H1 (cell line): ENCODE measurements around the gene SLC38A7. TPM values are rescaled to one million over a fixed set of nuclear protein-coding genes. Genes with fewer than 3 reads are reported as not detected.
"Not testable (repeated sequence)": the region's sequence is repeated elsewhere in the genome, so short reads cannot be mapped to it uniquely, and the experiment has no call there.

Experiments
- CTCF ChIA-PET: fragments of 300-600 bp; sonication (Branson Sonifier 250); formaldehyde crosslinking; loops from one replicate; lab custom pipeline; 2021; ENCODE audit not compliant: partially characterized antibody; lab: Charles Lee
- POLR2A ChIA-PET: fragments of 300-600 bp; sonication (Branson Sonifier 250); formaldehyde crosslinking; loops from one replicate; lab custom pipeline; 2021; ENCODE audit warnings: inconsistent platforms; ENCODE audit not compliant: partially characterized antibody; lab: Charles Lee
- DNase-seq, 2 experiments: peaks; one replicate each; pipeline versions ENCODE4 v3.0.0 to v3.0.0-alpha.2; 2010 to 2022; ENCODE audit warnings: low spot score in 2 of 2, low read depth in 1 of 2, mixed read lengths in 1 of 2
- FAIRE-seq: peaks from 2 replicates; lab custom pipeline; 2011; peaks lifted over from hg19 to GRCh38; lab: Jason Lieb, UNC
- H2AFZ ChIP-seq: 2 replicates; pipeline ENCODE4 v1.8.1; 2012; ENCODE audit warnings: low read length, inconsistent platforms
- H2AK5ac ChIP-seq: 2 replicates; pipeline ENCODE4 v1.6.1; 2013; ENCODE audit warnings: low read depth, low read length
- H2BK120ac ChIP-seq: replicated peaks from 2 replicates; pipeline ENCODE3; 2013; ENCODE audit warnings: low read depth, low read length, inconsistent platforms
- H2BK12ac ChIP-seq: 2 replicates; pipeline ENCODE4 v1.6.1; 2013; ENCODE audit warnings: low read depth, low read length
- H2BK15ac ChIP-seq: 2 replicates; pipeline ENCODE4 v1.6.1; 2013; ENCODE audit warnings: low read length
- H2BK20ac ChIP-seq: 2 replicates; pipeline ENCODE4 v1.6.1; 2013; ENCODE audit warnings: low read length
- H2BK5ac ChIP-seq: 2 replicates; pipeline ENCODE4 v1.6.1; 2013; ENCODE audit warnings: low read depth, low read length
- H3K14ac ChIP-seq: 2 replicates; pipeline ENCODE4 v1.6.1; 2013; ENCODE audit warnings: inconsistent platforms; ENCODE audit not compliant: insufficient read length
- H3K18ac ChIP-seq: 2 replicates; pipeline ENCODE4 v1.6.1; 2013; ENCODE audit warnings: low read length; ENCODE audit errors: extremely low read depth
- H3K23ac ChIP-seq: 2 replicates; pipeline ENCODE4 v1.6.1; 2013; ENCODE audit warnings: inconsistent platforms; ENCODE audit not compliant: insufficient read length
- H3K23me2 ChIP-seq: 2 replicates; pipeline ENCODE4 v1.6.1; 2013; ENCODE audit warnings: low read depth, low read length
- H3K27ac ChIP-seq: 2 replicates; pipeline ENCODE4 v1.6.1; 2011; ENCODE audit warnings: low read depth, low read length, inconsistent platforms
- H3K27me3 ChIP-seq, 4 experiments: replicated peaks in 1 of 4; 1 replicate in 1 of 4; 2 replicates in 3 of 4; pipeline versions ENCODE4 v1.6.1 to v1.8.1; 2011 to 2013; ENCODE audit warnings: low read length in 3 of 4, mild to moderate bottlenecking in 3 of 4, inconsistent platforms in 2 of 4, mixed read lengths in 2 of 4, moderate library complexity in 1 of 4; ENCODE audit not compliant: control insufficient read depth in 3 of 4, insufficient read depth in 3 of 4; ENCODE audit errors: extremely low read depth in 1 of 4
- H3K36me3 ChIP-seq, 4 experiments: 2 replicates each; pipeline versions ENCODE4 v1.6.1 to v1.8.1; 2011 to 2013; ENCODE audit warnings: mild to moderate bottlenecking in 4 of 4, low read length in 3 of 4, moderate library complexity in 2 of 4, control low read depth in 1 of 4, inconsistent platforms in 1 of 4; ENCODE audit not compliant: insufficient read depth in 4 of 4, control insufficient read depth in 2 of 4
- H3K4ac ChIP-seq: replicated peaks from 2 replicates; pipeline ENCODE3; 2013; ENCODE audit warnings: low read length, low read depth, mixed read lengths, inconsistent platforms; ENCODE audit not compliant: insufficient read length
- H3K4me1 ChIP-seq, 4 experiments: replicated peaks in 1 of 4; 1 replicate in 1 of 4; 2 replicates in 3 of 4; pipeline versions ENCODE4 v1.6.1 to v1.8.1; 2011 to 2013; ENCODE audit warnings: low read length in 3 of 4, inconsistent platforms in 2 of 4, mixed read lengths in 1 of 4; ENCODE audit not compliant: insufficient read depth in 4 of 4, control insufficient read depth in 3 of 4
- H3K4me2 ChIP-seq, 2 experiments: 2 replicates each; pipeline versions ENCODE4 v1.6.1 to v1.8.1; 2011 to 2013; ENCODE audit warnings: low read depth in 2 of 2, low read length in 2 of 2, control low read depth in 1 of 2, inconsistent platforms in 1 of 2, mild to moderate bottlenecking in 1 of 2; ENCODE audit not compliant: insufficient read depth in 1 of 2
- H3K4me3 ChIP-seq, 4 experiments: fragments of 200-600, 300-600 bp in 1 of 4; sonication (generic), shearing (Covaris generic), sonication (Bioruptor Twin) in 1 of 4; 2 replicates each; pipeline versions ENCODE4 v1.5.1 to v1.8.1; 2011 to 2016; ENCODE audit warnings: low read length in 4 of 4, low read depth in 3 of 4, control low read depth in 2 of 4, inconsistent platforms in 2 of 4, mild to moderate bottlenecking in 2 of 4, mixed read lengths in 1 of 4, moderate library complexity in 1 of 4; ENCODE audit not compliant: insufficient read depth in 2 of 4; ENCODE audit errors: extremely low read depth in 1 of 4
- H3K56ac ChIP-seq: replicated peaks from 2 replicates; pipeline ENCODE3; 2013; ENCODE audit warnings: low read depth, mild to moderate bottlenecking, mixed read lengths, low read length, inconsistent platforms; ENCODE audit not compliant: insufficient read length
- H3K79me1 ChIP-seq: 2 replicates; pipeline ENCODE4 v1.6.1; 2013; ENCODE audit warnings: low read depth, low read length, control low read depth
- H3K79me2 ChIP-seq, 2 experiments: 2 replicates each; pipeline versions ENCODE4 v1.6.1 to v1.8.1; 2012 to 2013; ENCODE audit warnings: low read length in 2 of 2, mild to moderate bottlenecking in 2 of 2, inconsistent platforms in 1 of 2; ENCODE audit not compliant: insufficient read depth in 2 of 2, control insufficient read depth in 1 of 2
- H3K9ac ChIP-seq, 4 experiments: replicated peaks in 1 of 4; 1 replicate in 1 of 4; 2 replicates in 3 of 4; pipeline versions ENCODE4 v1.6.1 to v1.8.1; 2011 to 2013; ENCODE audit warnings: low read depth in 3 of 4, low read length in 3 of 4, control low read depth in 2 of 4, mild to moderate bottlenecking in 2 of 4, moderate library complexity in 2 of 4, inconsistent platforms in 1 of 4; ENCODE audit errors: extremely low read depth in 1 of 4
- H3K9me3 ChIP-seq, 2 experiments: 2 replicates each; pipeline versions ENCODE4 v1.6.1 to v1.8.1; 2012 to 2013; ENCODE audit warnings: mild to moderate bottlenecking in 2 of 2, moderate library complexity in 2 of 2, control low read depth in 1 of 2, inconsistent platforms in 1 of 2, low read depth in 1 of 2, low read length in 1 of 2, mixed read lengths in 1 of 2; ENCODE audit not compliant: insufficient read depth in 2 of 2
- H4K20me1 ChIP-seq, 2 experiments: replicated peaks in 1 of 2; 2 replicates each; pipeline versions ENCODE3 to v1.8.1; 2011 to 2013; ENCODE audit warnings: inconsistent platforms in 2 of 2, low read length in 2 of 2, mild to moderate bottlenecking in 1 of 2; ENCODE audit not compliant: insufficient read depth in 2 of 2, control insufficient read depth in 1 of 2
- H4K5ac ChIP-seq: 2 replicates; pipeline ENCODE4 v1.6.1; 2013; ENCODE audit warnings: low read length, low read depth, mixed read lengths, inconsistent platforms; ENCODE audit not compliant: insufficient read length
- H4K8ac ChIP-seq: 2 replicates; pipeline ENCODE4 v1.8.0; 2013; ENCODE audit warnings: mild to moderate bottlenecking, moderate library complexity, low read length, inconsistent platforms; ENCODE audit not compliant: insufficient read depth; ENCODE audit errors: extremely low read depth
- H4K91ac ChIP-seq: replicated peaks from 2 replicates; pipeline ENCODE3; 2013; ENCODE audit warnings: low read length, mixed read lengths, inconsistent platforms; ENCODE audit not compliant: insufficient read length
- WGBS, 2 experiments: shearing (Covaris generic) in 1 of 2; methylation state at CpG; one replicate each; pipeline versions ENCODE4 v1.1.6 to v1.1.7; 2013 to 2015; ENCODE audit warnings: low lambda C conversion rate in 2 of 2, mixed read lengths in 2 of 2, inconsistent platforms in 1 of 2, low coverage in 1 of 2, missing lambda C conversion rate in 1 of 2; ENCODE audit not compliant: insufficient replicate concordance in 2 of 2, insufficient coverage in 1 of 2, insufficient read length in 1 of 2; ENCODE audit errors: extremely low coverage in 1 of 2, missing lambda C conversion rate in 1 of 2; 5-methylcytosine and 5-hydroxymethylcytosine counted together
- polyA plus RNA-seq, 7 experiments: library from polyadenylated mRNA; depleted of rRNA in 3 of 7; stranded (reverse) in 5 of 7; unstranded in 2 of 7; fragments of >200 nt in 5 of 7; fragments of 200-250 nt in 2 of 7; gene quantifications; 1 replicate in 5 of 7; 2 replicates in 1 of 7; 4 replicates in 1 of 7; pipeline versions ENCODE4 v1.2.1 to v1.2.3, GENCODE V29; 2011 to 2013; ENCODE audit warnings: missing spikeins in 2 of 7, mixed read lengths in 2 of 7
- total RNA-seq: library from RNA; stranded (reverse); fragmentation: NEBNext Ultra II Directional; extraction: Animal tissue kit (Norgen Biotek cat#: 25700); gene quantifications from 2 replicates; pipeline ENCODE4 v1.2.1, GENCODE V29; 2021

SLC38A7 gene
- total and polyA plus RNA-seq, 2 of the 8 experiments (the other 6 are each of a cell fraction or from before 2014, with no cell fraction given): 26.7 to 28.0 TPM

DNA sequence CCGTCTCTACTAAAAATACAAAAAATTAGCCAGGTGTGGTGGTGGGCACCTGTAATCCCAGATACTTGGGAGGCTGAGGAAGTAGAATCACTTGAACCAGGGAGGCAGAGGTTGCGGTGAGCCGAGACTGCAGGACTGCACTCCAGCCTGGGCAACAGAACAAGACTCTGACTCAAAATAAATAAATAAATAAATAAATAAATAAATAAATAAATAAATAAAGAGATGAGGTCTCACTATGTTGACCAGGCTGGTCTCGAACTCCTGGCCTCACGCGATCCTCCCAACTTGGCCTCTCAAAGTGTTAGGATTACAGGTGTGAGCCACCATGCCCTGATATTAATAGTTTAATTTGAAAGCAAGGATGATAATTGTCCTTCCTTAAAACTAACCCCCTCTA is 47.5 kb downstream of the SLC38A7 start:
- not testable (repeated sequence) for FAIRE-seq, H2BK20ac ChIP-seq, H4K5ac ChIP-seq, H2AK5ac ChIP-seq, H3K4ac ChIP-seq, H3K27ac ChIP-seq, H3K4me2 ChIP-seq, H3K56ac ChIP-seq, H2AFZ ChIP-seq, H3K4me3 ChIP-seq, H2BK5ac ChIP-seq, H3K14ac ChIP-seq, H3K23me2 ChIP-seq, H3K9ac ChIP-seq, H3K18ac ChIP-seq, H2BK12ac ChIP-seq, H2BK120ac ChIP-seq, H3K79me2 ChIP-seq, H3K4me1 ChIP-seq, H3K36me3 ChIP-seq, H3K23ac ChIP-seq, H2BK15ac ChIP-seq, H3K9me3 ChIP-seq, DNase-seq, H3K27me3 ChIP-seq, H4K8ac ChIP-seq, H4K91ac ChIP-seq, H3K79me1 ChIP-seq, H4K20me1 ChIP-seq
- ChIA-PET POLR2A (interaction anchor here (0.6 to 1.0 kb wide), 2 partner anchors 9 to 22 kb away, joined by 3 read pairs; no protein-coding TSS in a partner anchor), CTCF (interaction anchor here (0.7 to 1.1 kb wide), 5 partner anchors 24 to 143 kb away, joined by 3 to 5 read pairs (median 3); no protein-coding TSS in a partner anchor)
- WGBS, 2 experiments: 96% methylated on average over 6 of the region's 6 CpGs; no CpG with 5 or more reads in 1 of the 2 experiments
